Sigmoid colon (tissue), 7 donors: ENCODE data around the gene LONP1. TPM values are rescaled to one million over a fixed set of nuclear protein-coding genes. Genes with fewer than 3 reads are reported as not detected.
"Not testable (repeated sequence)": the region's sequence is repeated elsewhere in the genome, so short reads cannot be mapped to it uniquely, and the experiment has no call there.

ENCODE experiments used
- DNase-seq: peaks from one replicate; pipeline ENCODE4 v3.0.0-alpha.2; 2019
- H3K27ac ChIP-seq, 4 donors: fragments of 200-600 bp; sonication (generic); one replicate each; pipeline ENCODE4 v1.5.1; 2016 to 2019; ENCODE audit warnings: mild to moderate bottlenecking in 1 of 4
- H3K27me3 ChIP-seq, 3 donors: fragments of 200-600 bp; sonication (generic); one replicate each; pipeline ENCODE4 v1.5.1; 2019; ENCODE audit warnings: mild to moderate bottlenecking in 1 of 3
- H3K36me3 ChIP-seq, 4 donors: fragments of 200-600 bp; sonication (generic); one replicate each; pipeline ENCODE4 v1.5.1; 2016 to 2019
- H3K4me1 ChIP-seq, 4 donors: fragments of 200-600 bp; sonication (generic); one replicate each; pipeline ENCODE4 v1.5.1; 2017 to 2019
- H3K4me3 ChIP-seq, 4 donors: fragments of 200-600 bp; sonication (generic); one replicate each; pipeline ENCODE4 v1.5.1; 2017 to 2019; ENCODE audit warnings: mild to moderate bottlenecking in 2 of 4, moderate library complexity in 1 of 4
- H3K9me3 ChIP-seq, 4 donors: fragments of 200-600 bp in 3 of 4; sonication (generic) in 3 of 4; one replicate each; pipeline versions ENCODE4 v1.5.1 to v1.6.1; 2013 to 2019
- EP300 ChIP-seq, 4 donors: sonication (generic); formaldehyde crosslinking; IDR thresholded peaks; one replicate each; pipeline ENCODE4 v1.6.1; 2017; ENCODE audit warnings: antibody characterized with exemption in 4 of 4
- POLR2A ChIP-seq, 2 donors: fragments of 450-650 bp; IDR thresholded peaks; one replicate each; pipeline ENCODE4 v1.6.1; 2016; ENCODE audit warnings: antibody characterized with exemption in 2 of 2, mild to moderate bottlenecking in 2 of 2, moderate library complexity in 2 of 2
- POLR2AphosphoS5 ChIP-seq, 4 donors: sonication (generic); formaldehyde crosslinking; IDR thresholded peaks; one replicate each; pipeline ENCODE4 v1.6.1; 2017; ENCODE audit warnings: antibody characterized with exemption in 4 of 4
- WGBS, 2 donors: extraction: QIAGEN DNeasy Blood & Tissue Kit; methylation state at CpG; one replicate each; pipeline ENCODE4 v1.1.7; 2013; 5-methylcytosine and 5-hydroxymethylcytosine counted together
- intact Hi-C: fragments of 100-400 bp; cut with DNase I; formaldehyde crosslinking; loops from one replicate; pipeline ENCODE4 v1.15.1; 2023
- polyA plus RNA-seq, 3 donors: library from polyadenylated mRNA; stranded (reverse); fragments of 200-250 nt; gene quantifications; one replicate each; pipeline ENCODE4 v1.2.3, GENCODE V29; 2013
- total RNA-seq, 4 donors: library from RNA; depleted of rRNA; stranded (reverse); fragments of >200 nt; gene quantifications; one replicate each; pipeline ENCODE4 v1.1.0, GENCODE V29; 2016
- TF ChIP-seq, protein P1 (sequence below), 4 experiments: fragments of 450-650 bp in 3 of 4; fragments of 200-600 bp in 1 of 4; IDR thresholded peaks; one replicate each; pipeline ENCODE4 v1.5.1; 2016 to 2019; ENCODE audit warnings: antibody characterized with exemption in 4 of 4, mild to moderate bottlenecking in 3 of 4, moderate library complexity in 2 of 4
- donor health status: healthy with polysubstance abuse.
- donor health status: Bipolar disorder and iron deficiency.
- donor health status: healthy.

The LONP1 gene
- total and polyA plus RNA-seq, 7 donors, result 24.0 to 62.6 (median 31.1) TPM

DNA sequence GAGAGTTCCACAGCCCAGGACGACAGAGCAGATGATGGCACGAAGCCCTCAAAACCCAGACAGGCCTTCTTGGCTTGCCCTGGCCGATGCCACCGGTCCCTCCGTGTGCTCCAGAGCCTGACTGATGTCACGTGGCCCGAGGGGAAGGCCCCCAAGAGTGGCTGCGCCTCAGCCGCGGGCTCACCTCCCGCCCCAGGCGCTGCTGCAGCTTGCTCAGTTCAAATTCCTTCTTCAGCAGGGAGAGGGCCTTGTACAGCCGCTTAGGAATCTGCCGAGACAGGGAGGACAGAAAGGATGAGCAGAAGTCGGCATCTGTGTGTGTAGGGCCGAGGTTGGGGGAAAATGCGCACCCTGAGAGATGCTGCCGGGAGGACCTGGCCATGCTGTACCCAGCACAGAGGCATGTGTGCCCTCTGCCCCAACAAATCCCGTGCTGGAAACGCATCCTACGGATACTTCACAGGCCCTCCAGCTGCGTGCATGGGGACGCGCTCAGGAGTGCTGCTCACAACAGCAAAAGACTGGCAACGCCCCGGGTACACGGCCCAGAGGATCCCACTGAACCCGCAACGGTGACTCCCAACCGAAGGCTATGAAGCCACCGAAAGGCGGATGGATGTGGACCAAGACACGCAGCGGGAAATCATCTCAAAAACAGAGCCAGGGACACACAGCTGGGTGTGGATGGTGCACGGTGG lies 12.9 kb downstream of the LONP1 start:
- H3K27me3 ChIP-seq, result no peaks in the 10 kb centered on the region
- H3K27ac ChIP-seq, result no peak overlapping the region
- H3K9me3 ChIP-seq, result no peaks in the 10 kb centered on the region
- WGBS, 2 donors, result 96% methylated on average over 35 of the region's 35 CpGs
- no peak for DNase-seq
- H3K36me3 ChIP-seq, result peaks cover 12 to 89% (median 60%) of the 10 kb centered on the region in 4 donors
- H3K4me3 ChIP-seq, result no peak overlapping the region
- intact Hi-C loops, result no loop called here
- no peaks in the 10 kb centered on the region for H3K4me1 ChIP-seq
- TF ChIP-seq, protein P1, sequence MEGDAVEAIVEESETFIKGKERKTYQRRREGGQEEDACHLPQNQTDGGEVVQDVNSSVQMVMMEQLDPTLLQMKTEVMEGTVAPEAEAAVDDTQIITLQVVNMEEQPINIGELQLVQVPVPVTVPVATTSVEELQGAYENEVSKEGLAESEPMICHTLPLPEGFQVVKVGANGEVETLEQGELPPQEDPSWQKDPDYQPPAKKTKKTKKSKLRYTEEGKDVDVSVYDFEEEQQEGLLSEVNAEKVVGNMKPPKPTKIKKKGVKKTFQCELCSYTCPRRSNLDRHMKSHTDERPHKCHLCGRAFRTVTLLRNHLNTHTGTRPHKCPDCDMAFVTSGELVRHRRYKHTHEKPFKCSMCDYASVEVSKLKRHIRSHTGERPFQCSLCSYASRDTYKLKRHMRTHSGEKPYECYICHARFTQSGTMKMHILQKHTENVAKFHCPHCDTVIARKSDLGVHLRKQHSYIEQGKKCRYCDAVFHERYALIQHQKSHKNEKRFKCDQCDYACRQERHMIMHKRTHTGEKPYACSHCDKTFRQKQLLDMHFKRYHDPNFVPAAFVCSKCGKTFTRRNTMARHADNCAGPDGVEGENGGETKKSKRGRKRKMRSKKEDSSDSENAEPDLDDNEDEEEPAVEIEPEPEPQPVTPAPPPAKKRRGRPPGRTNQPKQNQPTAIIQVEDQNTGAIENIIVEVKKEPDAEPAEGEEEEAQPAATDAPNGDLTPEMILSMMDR (IDR thresholded peaks at IDR 0.05), result no peak
- TF ChIP-seq EP300 (IDR thresholded peaks at IDR 0.05) (no peak), POLR2AphosphoS5 (IDR thresholded peaks at IDR 0.05) (no peak), POLR2A (IDR thresholded peaks at IDR 0.05) (no peak)

DNA sequence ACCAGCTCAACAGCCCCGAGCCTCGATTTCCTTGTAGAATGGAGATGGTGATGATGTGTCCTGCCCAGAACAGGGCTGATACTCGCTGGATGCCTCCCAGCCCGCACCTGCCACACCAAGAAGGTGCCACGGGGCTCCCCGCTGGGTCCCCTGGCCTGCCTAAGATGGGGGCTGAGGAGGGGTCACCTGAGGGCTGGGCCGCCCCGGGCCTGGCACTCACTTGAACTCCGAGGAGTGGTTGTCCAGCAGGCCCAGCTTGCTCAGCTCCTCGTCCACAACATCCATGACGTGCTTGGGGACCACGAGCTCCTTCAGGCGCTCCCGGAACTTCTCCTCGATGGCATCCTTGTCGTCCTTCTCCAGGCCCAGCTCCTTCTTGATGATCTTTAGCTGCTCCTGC lies 14.4 kb downstream of the LONP1 start:
- H3K9me3 ChIP-seq, result no peaks in the 10 kb centered on the region
- no peak for DNase-seq
- peaks cover 17 to 82% (median 48%) of the 10 kb centered on the region in 4 donors for H3K36me3 ChIP-seq
- intact Hi-C loops, result no loop called here
- TF ChIP-seq POLR2A (IDR thresholded peaks at IDR 0.05) (no peak), EP300 (IDR thresholded peaks at IDR 0.05) (no peak), POLR2AphosphoS5 (IDR thresholded peaks at IDR 0.05) (no peak)
- TF ChIP-seq, protein P1 (IDR thresholded peaks at IDR 0.05), result no peak
- no peaks in the 10 kb centered on the region for H3K27me3 ChIP-seq
- no peaks in the 10 kb centered on the region for H3K4me1 ChIP-seq
- 89 to 93% methylated on average over 16 of the region's 16 CpGs for WGBS, 2 donors
- H3K27ac ChIP-seq, result no peak overlapping the region
- no peak overlapping the region for H3K4me3 ChIP-seq

DNA sequence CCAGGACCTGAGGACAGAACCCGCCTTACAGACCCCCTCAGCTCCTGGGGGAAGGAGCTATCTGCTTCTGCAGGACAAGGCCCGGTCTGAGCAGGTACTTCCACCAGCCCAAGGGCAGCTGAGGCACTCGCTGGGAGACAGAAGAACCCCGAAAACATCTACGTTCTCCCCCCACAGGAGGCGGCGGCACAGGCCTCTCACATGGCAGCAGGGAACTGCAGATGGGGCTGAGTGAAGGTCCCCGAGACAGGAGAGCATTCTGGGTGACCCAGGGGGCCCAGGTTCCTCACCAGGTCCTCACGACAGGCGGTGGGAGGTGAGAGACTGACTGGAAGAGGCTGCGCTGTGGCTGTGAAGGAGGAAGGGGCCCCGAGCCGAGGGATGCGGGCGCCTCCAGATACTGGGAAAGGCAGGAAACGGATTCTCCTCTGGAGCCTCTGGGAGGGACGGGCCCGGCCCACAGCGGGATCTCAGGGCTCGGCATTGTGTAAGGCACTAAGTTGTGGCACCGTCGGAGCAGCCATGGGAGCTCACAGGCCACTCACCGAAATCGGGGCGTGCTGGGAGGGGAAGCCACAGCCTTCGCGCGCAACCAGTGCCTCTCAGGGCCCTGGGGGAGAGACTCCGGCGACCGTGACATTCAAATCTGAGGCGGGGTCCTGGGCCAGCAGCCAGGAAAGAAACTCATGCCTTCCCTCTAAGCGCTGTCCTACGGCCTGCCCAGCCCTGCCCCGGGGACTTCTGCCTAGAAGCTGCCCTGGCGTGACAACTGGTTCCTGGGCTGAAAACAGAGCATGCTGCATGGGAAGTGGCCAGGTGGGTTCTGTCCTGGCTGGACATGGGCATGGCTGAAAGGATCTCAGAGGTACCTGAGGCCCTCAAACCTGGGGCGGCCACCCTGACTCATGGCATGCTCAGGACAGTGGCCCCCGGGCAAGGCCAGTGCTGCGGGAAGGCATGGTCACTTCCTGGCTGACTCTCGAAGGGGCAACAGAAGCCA lies 15.8 kb downstream of the LONP1 start:
- no peaks in the 10 kb centered on the region for H3K9me3 ChIP-seq
- DNase-seq, result no peak
- H3K36me3 ChIP-seq, result peaks cover 22 to 81% (median 47%) of the 10 kb centered on the region in 4 donors
- WGBS, 2 donors, result 96 to 97% methylated on average over 40 of the region's 40 CpGs
- H3K27me3 ChIP-seq, result no peaks in the 10 kb centered on the region
- H3K4me3 ChIP-seq, result no peak overlapping the region
- TF ChIP-seq, protein P1 (IDR thresholded peaks at IDR 0.05), result no peak
- TF ChIP-seq POLR2A (IDR thresholded peaks at IDR 0.05) (no peak), POLR2AphosphoS5 (IDR thresholded peaks at IDR 0.05) (no peak), EP300 (IDR thresholded peaks at IDR 0.05) (no peak)
- no peaks in the 10 kb centered on the region for H3K4me1 ChIP-seq
- intact Hi-C loops, result no loop called here
- no peak overlapping the region for H3K27ac ChIP-seq

DNA sequence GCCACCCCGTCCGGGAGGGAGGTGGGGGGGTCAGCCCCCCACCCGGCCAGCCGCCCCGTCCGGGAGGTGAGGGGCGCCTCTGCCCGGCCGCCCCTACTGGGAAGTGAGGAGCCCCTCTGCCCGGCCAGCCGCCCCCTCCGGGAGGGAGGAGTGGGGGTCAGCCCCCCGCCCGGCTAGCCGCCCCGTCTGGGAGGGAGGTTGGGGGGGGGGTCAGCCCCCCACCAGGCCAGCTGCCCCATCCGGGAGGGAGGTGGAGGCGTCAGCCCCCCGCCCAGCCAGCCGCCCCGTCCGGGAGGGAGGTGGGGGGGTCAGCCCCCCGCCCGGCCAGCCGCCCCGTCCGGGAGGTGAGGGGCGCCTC lies 17.9 kb downstream of the LONP1 start:
- 92 to 96% methylated on average over 23 to 26 of the region's 28 CpGs for WGBS, 2 donors
- peaks cover 32 to 79% (median 46%) of the 10 kb centered on the region in 4 donors for H3K36me3 ChIP-seq

GRCh38 chr19:5700455-5701092 lies 19.4 kb downstream of the LONP1 start:
- Histone ChIP-seq H3K27me3 (no peaks in the 10 kb centered on the region), H3K36me3 (peaks cover 32 to 79% (median 45%) of the 10 kb centered on the region in 4 donors), H3K4me1 (no peaks in the 10 kb centered on the region), H3K27ac (no peak overlapping the region), H3K4me3 (no peak overlapping the region), H3K9me3 (no peaks in the 10 kb centered on the region)
- peak; percentile 64 for DNase-seq
- intact Hi-C loops, result no loop called here
- no peak for TF ChIP-seq EP300 (IDR thresholded peaks at IDR 0.05)
- TF ChIP-seq, protein P1 (IDR thresholded peaks at IDR 0.05), result no peak
- TF ChIP-seq POLR2A (IDR thresholded peaks at IDR 0.05), result no peak
- 96 to 97% methylated on average over 22 of the region's 22 CpGs for WGBS, 2 donors

More for the DNA sequence above, 17.9 kb downstream of the LONP1 start:
- intact Hi-C loops, DNase-seq, H3K4me1 ChIP-seq, H3K27ac ChIP-seq, H3K27me3 ChIP-seq, H3K4me3 ChIP-seq, H3K9me3 ChIP-seq: not testable (repeated sequence)
